Astrocyte (in vitro differentiated cells and primary cell): ENCODE results near the gene RFESD. TPM values are rescaled to one million over a fixed set of nuclear protein-coding genes. Genes with fewer than 3 reads are reported as not detected.
"Not testable (repeated sequence)": the region's sequence is repeated elsewhere in the genome, so short reads cannot be mapped to it uniquely, and the experiment has no call there.

Experiments used
- DNase-seq: peaks from one replicate; pipeline ENCODE4 v3.0.0-alpha.2; 2010; ENCODE audit warnings: low read depth
- FAIRE-seq: peaks from 2 replicates; lab custom pipeline; 2011; peaks lifted over from hg19 to GRCh38; lab: Jason Lieb, UNC
- H2AFZ ChIP-seq: 2 replicates; pipeline ENCODE4 v1.6.0; 2012; ENCODE audit warnings: low read depth, low read length, inconsistent platforms
- H3K27ac ChIP-seq: 2 replicates; pipeline ENCODE4 v1.5.1; 2011; ENCODE audit warnings: low read depth, low read length, inconsistent platforms
- H3K27me3 ChIP-seq: 2 replicates; pipeline ENCODE4 v1.6.0; 2011; ENCODE audit warnings: low read length, inconsistent platforms; ENCODE audit not compliant: insufficient read depth
- H3K36me3 ChIP-seq: 2 replicates; pipeline ENCODE4 v1.5.1; 2011; ENCODE audit warnings: low read length, inconsistent platforms; ENCODE audit not compliant: insufficient read depth
- H3K4me1 ChIP-seq: 2 replicates; pipeline ENCODE4 v1.5.1; 2011; ENCODE audit warnings: low read length, inconsistent platforms; ENCODE audit not compliant: insufficient read depth
- H3K4me2 ChIP-seq: 2 replicates; pipeline ENCODE4 v1.6.0; 2012; ENCODE audit warnings: low read length, inconsistent platforms
- H3K4me3 ChIP-seq: 2 replicates; pipeline ENCODE4 v1.5.1; 2011; ENCODE audit warnings: low read depth, mild to moderate bottlenecking, low read length, inconsistent platforms; ENCODE audit not compliant: insufficient read depth
- H3K79me2 ChIP-seq: 2 replicates; pipeline ENCODE4 v1.6.0; 2012; ENCODE audit warnings: mild to moderate bottlenecking, low read length, inconsistent platforms; ENCODE audit not compliant: insufficient read depth
- H3K9ac ChIP-seq: 2 replicates; pipeline ENCODE4 v1.6.0; 2012; ENCODE audit warnings: mild to moderate bottlenecking, low read length, inconsistent platforms
- H3K9me3 ChIP-seq: 2 replicates; pipeline ENCODE4 v1.5.1; 2012; ENCODE audit warnings: low read depth, mild to moderate bottlenecking, low read length, inconsistent platforms; ENCODE audit not compliant: insufficient read depth
- H4K20me1 ChIP-seq: 2 replicates; pipeline ENCODE4 v1.6.0; 2012; ENCODE audit warnings: low read length, inconsistent platforms; ENCODE audit not compliant: insufficient read depth
- H3K27ac Mint-ChIP-seq: one replicate; pipeline ENCODE4 v1.8.0; 2021; ENCODE audit warnings: mild to moderate bottlenecking, mixed read lengths; ENCODE audit not compliant: unreplicated experiment
- H3K27me3 Mint-ChIP-seq: one replicate; pipeline ENCODE4 v1.8.0; 2021; ENCODE audit warnings: low read depth, mixed read lengths; ENCODE audit not compliant: unreplicated experiment
- H3K36me3 Mint-ChIP-seq: one replicate; pipeline ENCODE4 v1.8.0; 2021; ENCODE audit warnings: low read depth, mixed read lengths; ENCODE audit not compliant: unreplicated experiment
- H3K4me1 Mint-ChIP-seq: one replicate; pipeline ENCODE4 v1.8.0; 2021; ENCODE audit warnings: low read depth, mixed read lengths; ENCODE audit not compliant: unreplicated experiment
- H3K4me3 Mint-ChIP-seq: one replicate; pipeline ENCODE4 v1.8.0; 2021; ENCODE audit warnings: mild to moderate bottlenecking, moderate library complexity, mixed read lengths; ENCODE audit not compliant: unreplicated experiment
- H3K9me3 Mint-ChIP-seq: one replicate; pipeline ENCODE4 v1.8.0; 2021; ENCODE audit warnings: mild to moderate bottlenecking, mixed read lengths; ENCODE audit not compliant: unreplicated experiment
- EZH2 ChIP-seq: IDR thresholded peaks from 2 replicates; pipeline ENCODE4 v1.6.1; 2012; ENCODE audit warnings: mild to moderate bottlenecking, low read length, inconsistent platforms; ENCODE audit not compliant: insufficient read depth
- total RNA-seq: library from RNA; stranded (reverse); gene quantifications from 2 replicates; pipeline ENCODE4 v1.2.1, GENCODE V29; 2021
- TF ChIP-seq, protein P1 (sequence below): IDR thresholded peaks from 2 replicates; pipeline ENCODE4 v1.5.1; 2011; ENCODE audit warnings: low read depth, mild to moderate bottlenecking, inconsistent platforms, low read length, moderate library complexity; ENCODE audit not compliant: insufficient read depth

The RFESD gene
- total RNA-seq, 1 donor from 2014 or later: 2.2 TPM

GRCh38 chr5:95701074-95701473 is 54.5 kb downstream of the RFESD start:
- H3K36me3 ChIP-seq: no peaks in the 10 kb centered on the region
- Mint-ChIP-seq H3K4me1 (peaks cover 9% of the 10 kb centered on the region), H3K4me3 (no peak overlapping the region), H3K9me3 (no peaks in the 10 kb centered on the region), H3K27me3 (no peaks in the 10 kb centered on the region), H3K36me3 (peaks cover 2% of the 10 kb centered on the region), H3K27ac (no peak overlapping the region)
- no peaks in the 10 kb centered on the region for H3K79me2 ChIP-seq
- H3K27me3 ChIP-seq: no peaks in the 10 kb centered on the region
- no peak overlapping the region for H3K9ac ChIP-seq
- no peak overlapping the region for H2AFZ ChIP-seq
- H3K4me3 ChIP-seq: no peak overlapping the region
- FAIRE-seq (no peak), DNase-seq (no peak)
- no peaks in the 10 kb centered on the region for H3K9me3 ChIP-seq
- H3K4me1 ChIP-seq: no peaks in the 10 kb centered on the region
- H3K4me2 ChIP-seq: no peak overlapping the region
- H4K20me1 ChIP-seq: no peaks in the 10 kb centered on the region
- TF ChIP-seq EZH2: no peak
- TF ChIP-seq, protein P1, sequence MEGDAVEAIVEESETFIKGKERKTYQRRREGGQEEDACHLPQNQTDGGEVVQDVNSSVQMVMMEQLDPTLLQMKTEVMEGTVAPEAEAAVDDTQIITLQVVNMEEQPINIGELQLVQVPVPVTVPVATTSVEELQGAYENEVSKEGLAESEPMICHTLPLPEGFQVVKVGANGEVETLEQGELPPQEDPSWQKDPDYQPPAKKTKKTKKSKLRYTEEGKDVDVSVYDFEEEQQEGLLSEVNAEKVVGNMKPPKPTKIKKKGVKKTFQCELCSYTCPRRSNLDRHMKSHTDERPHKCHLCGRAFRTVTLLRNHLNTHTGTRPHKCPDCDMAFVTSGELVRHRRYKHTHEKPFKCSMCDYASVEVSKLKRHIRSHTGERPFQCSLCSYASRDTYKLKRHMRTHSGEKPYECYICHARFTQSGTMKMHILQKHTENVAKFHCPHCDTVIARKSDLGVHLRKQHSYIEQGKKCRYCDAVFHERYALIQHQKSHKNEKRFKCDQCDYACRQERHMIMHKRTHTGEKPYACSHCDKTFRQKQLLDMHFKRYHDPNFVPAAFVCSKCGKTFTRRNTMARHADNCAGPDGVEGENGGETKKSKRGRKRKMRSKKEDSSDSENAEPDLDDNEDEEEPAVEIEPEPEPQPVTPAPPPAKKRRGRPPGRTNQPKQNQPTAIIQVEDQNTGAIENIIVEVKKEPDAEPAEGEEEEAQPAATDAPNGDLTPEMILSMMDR: no peak
- no peak overlapping the region for H3K27ac ChIP-seq

DNA sequence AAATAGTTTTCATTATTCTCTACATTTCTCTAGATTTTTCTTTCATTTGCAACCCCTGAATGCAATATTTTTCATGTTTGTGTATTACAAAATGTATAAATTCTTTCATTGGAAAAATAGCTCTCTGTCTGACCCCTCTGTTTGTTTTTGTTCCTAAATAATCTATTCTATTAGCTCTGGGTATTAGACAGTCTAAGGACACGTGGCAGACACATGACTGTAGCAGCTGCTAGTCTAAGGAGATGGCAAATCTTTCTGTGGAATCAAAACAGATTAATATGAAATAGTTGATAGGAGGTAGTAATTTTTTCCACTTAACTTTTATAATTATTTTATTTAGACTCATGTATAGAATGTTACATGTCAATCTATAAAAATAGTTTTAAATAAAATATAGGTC is 57.6 kb downstream of the RFESD start:
- Mint-ChIP-seq H3K27ac (no peak overlapping the region), H3K36me3 (peaks cover 3% of the 10 kb centered on the region), H3K4me3 (no peak overlapping the region), H3K27me3 (no peaks in the 10 kb centered on the region), H3K4me1 (no peaks in the 10 kb centered on the region), H3K9me3 (no peaks in the 10 kb centered on the region)
- H3K27ac ChIP-seq: no peak overlapping the region
- no peak overlapping the region for H2AFZ ChIP-seq
- H3K9ac ChIP-seq: no peak overlapping the region
- no peak overlapping the region for H3K4me3 ChIP-seq
- FAIRE-seq: no peak
- no peaks in the 10 kb centered on the region for H4K20me1 ChIP-seq
- H3K4me2 ChIP-seq: no peak overlapping the region
- H3K9me3 ChIP-seq: no peaks in the 10 kb centered on the region
- H3K4me1 ChIP-seq: no peaks in the 10 kb centered on the region
- no peaks in the 10 kb centered on the region for H3K27me3 ChIP-seq
- H3K36me3 ChIP-seq: no peaks in the 10 kb centered on the region
- no peak for DNase-seq
- TF ChIP-seq, protein P1: no peak
- TF ChIP-seq EZH2: no peak
- no peaks in the 10 kb centered on the region for H3K79me2 ChIP-seq

- not testable (repeated sequence) for H2AFZ ChIP-seq, H3K4me1 ChIP-seq, H3K4me3 ChIP-seq, H3K27me3 Mint-ChIP-seq, H3K4me2 ChIP-seq, H3K9me3 ChIP-seq, DNase-seq, H3K4me3 Mint-ChIP-seq, FAIRE-seq, H3K27me3 ChIP-seq, H3K79me2 ChIP-seq, H3K36me3 ChIP-seq, H3K9ac ChIP-seq, H4K20me1 ChIP-seq, H3K27ac Mint-ChIP-seq, H3K4me1 Mint-ChIP-seq, H3K36me3 Mint-ChIP-seq, H3K27ac ChIP-seq, H3K9me3 Mint-ChIP-seq
Observed at GRCh38 chr5:95706196-95706595, 59.6 kb downstream of the RFESD start.
